Endothelial cell of umbilical vein (primary cell): ENCODE results near the gene IGF1. TPM values are rescaled to one million over a fixed set of nuclear protein-coding genes. Genes with fewer than 3 reads are reported as not detected.

Experiments used
- BruUV-seq: library from RNA; stranded (reverse); fragments of 400-500 nt; replicated peaks from 2 replicates; lab custom pipeline; 2021; lab: Mats Ljungman, UMichigan
- CTCF ChIA-PET: fragments of 300-600, 350-600 bp; sonication (Branson Sonifier 250); formaldehyde crosslinking; loops from one replicate; lab custom pipeline; 2021; ENCODE audit warnings: antibody characterized with exemption, inconsistent platforms; lab: Charles Lee
- POLR2A ChIA-PET: fragments of 300-600, 350-600 bp; sonication (Branson Sonifier 250); formaldehyde crosslinking; loops from one replicate; lab custom pipeline; 2021; ENCODE audit warnings: antibody characterized with exemption, inconsistent platforms; lab: Charles Lee
- DNase-seq: peaks from one replicate; pipeline ENCODE4 v3.0.0-alpha.2; 2011; ENCODE audit warnings: low read depth, low spot score
- FAIRE-seq: peaks from 2 replicates; lab custom pipeline; 2011; peaks lifted over from hg19 to GRCh38; lab: Jason Lieb, UNC
- H2AFZ ChIP-seq: 2 replicates; pipeline ENCODE4 v1.6.0; 2012; ENCODE audit warnings: low read depth, low read length, control low read depth, inconsistent platforms
- H3K27ac ChIP-seq: 2 replicates; pipeline ENCODE4 v1.5.1; 2011; ENCODE audit warnings: low read depth, mild to moderate bottlenecking, control low read depth, low read length, moderate library complexity; ENCODE audit not compliant: insufficient read depth
- H3K27me3 ChIP-seq, 2 experiments: 2 replicates each; pipeline versions ENCODE4 v1.6.0 to v1.6.1; 2011; ENCODE audit warnings: low read length in 2 of 2, mixed read lengths in 1 of 2; ENCODE audit not compliant: control insufficient read depth in 2 of 2, insufficient read depth in 2 of 2
- H3K36me3 ChIP-seq, 2 experiments: 2 replicates in 1 of 2; 3 replicates in 1 of 2; pipeline ENCODE4 v1.5.1; 2011; ENCODE audit warnings: low read length in 2 of 2, mild to moderate bottlenecking in 1 of 2, moderate library complexity in 1 of 2; ENCODE audit not compliant: control insufficient read depth in 2 of 2, insufficient read depth in 2 of 2; ENCODE audit errors: extremely low read depth in 1 of 2
- H3K4me1 ChIP-seq: 3 replicates; pipeline ENCODE4 v1.5.1; 2011; ENCODE audit warnings: mild to moderate bottlenecking, low read length; ENCODE audit not compliant: control insufficient read depth, insufficient read depth; ENCODE audit errors: extremely low read depth
- H3K4me2 ChIP-seq: 2 replicates; pipeline ENCODE4 v1.6.1; 2011; ENCODE audit warnings: low read length, control low read depth, mixed read lengths; ENCODE audit not compliant: insufficient read depth
- H3K4me3 ChIP-seq, 3 experiments: fragments of 200-600 bp in 1 of 3; sonication (generic), shearing (Covaris generic) in 1 of 3; replicated peaks in 1 of 3; 2 replicates each; pipeline ENCODE4 v1.5.1; 2011 to 2016; ENCODE audit warnings: control low read depth in 3 of 3, low read length in 3 of 3, mild to moderate bottlenecking in 2 of 3, inconsistent platforms in 1 of 3, low read depth in 1 of 3, moderate library complexity in 1 of 3; ENCODE audit not compliant: insufficient read depth in 1 of 3
- H3K79me2 ChIP-seq: 2 replicates; pipeline ENCODE4 v1.6.0; 2012; ENCODE audit warnings: low read length, inconsistent platforms; ENCODE audit not compliant: control insufficient read depth, insufficient read depth
- H3K9ac ChIP-seq: replicated peaks from 2 replicates; pipeline ENCODE3; 2011; ENCODE audit warnings: low read length, control low read depth; ENCODE audit not compliant: insufficient read depth; ENCODE audit errors: extremely low read depth
- H3K9me1 ChIP-seq: replicated peaks from 3 replicates; pipeline ENCODE4 v1.6.0; 2011; ENCODE audit warnings: mild to moderate bottlenecking, low read length; ENCODE audit not compliant: control insufficient read depth, insufficient read depth; ENCODE audit errors: extremely low read depth
- H3K9me3 ChIP-seq: replicated peaks from 2 replicates; pipeline ENCODE4 v1.5.1; 2012; ENCODE audit warnings: low read length, inconsistent platforms; ENCODE audit not compliant: control insufficient read depth, insufficient read depth
- H4K20me1 ChIP-seq: replicated peaks from 2 replicates; pipeline ENCODE3; 2011; ENCODE audit warnings: mild to moderate bottlenecking, low read length; ENCODE audit not compliant: control insufficient read depth, insufficient read depth; ENCODE audit errors: extremely low read depth
- CTCF ChIP-seq, 2 donors: IDR thresholded peaks; 1 replicate in 1 of 2; 2 replicates in 1 of 2; pipeline ENCODE4 v1.5.1; 2011; ENCODE audit warnings: low read length in 2 of 2, mild to moderate bottlenecking in 2 of 2, moderate library complexity in 2 of 2, control low read depth in 1 of 2, inconsistent platforms in 1 of 2, low read depth in 1 of 2; ENCODE audit not compliant: insufficient read depth in 1 of 2; ENCODE audit errors: extremely low read depth in 1 of 2
- EZH2 ChIP-seq: IDR thresholded peaks from 2 replicates; pipeline ENCODE4 v1.6.1; 2012; ENCODE audit warnings: borderline replicate concordance, low read depth, mild to moderate bottlenecking, moderate library complexity, low read length, inconsistent platforms; ENCODE audit not compliant: severe bottlenecking
- FOS ChIP-seq: IDR thresholded peaks from 2 replicates; pipeline ENCODE4 v1.6.1; 2011; ENCODE audit warnings: mild to moderate bottlenecking, low read length, moderate library complexity, borderline replicate concordance; ENCODE audit not compliant: insufficient read depth
- GATA2 ChIP-seq: IDR thresholded peaks from 2 replicates; pipeline ENCODE4 v1.7.0; 2011; ENCODE audit warnings: low read depth, mild to moderate bottlenecking, moderate library complexity, mixed read lengths, low read length; ENCODE audit not compliant: insufficient read length, insufficient read depth
- JUN ChIP-seq: IDR thresholded peaks from 2 replicates; pipeline ENCODE4 v1.6.1; 2011; ENCODE audit warnings: borderline replicate concordance, low read depth; ENCODE audit not compliant: insufficient read length, insufficient read depth
- MAX ChIP-seq: IDR thresholded peaks from 2 replicates; pipeline ENCODE4 v1.6.1; 2011; ENCODE audit not compliant: insufficient read depth, insufficient read length
- MYC ChIP-seq: IDR thresholded peaks from one replicate; pipeline ENCODE4 v1.6.1; 2011; ENCODE audit warnings: mild to moderate bottlenecking, low read depth, low read length
- POLR2A ChIP-seq: IDR thresholded peaks from 2 replicates; pipeline ENCODE4 v1.6.1; 2012; ENCODE audit warnings: low read depth, mild to moderate bottlenecking, control low read depth, low read length
- POLR2AphosphoS5 ChIP-seq: IDR thresholded peaks from 2 replicates; pipeline ENCODE4 v1.6.1; 2012; ENCODE audit warnings: low read depth, mild to moderate bottlenecking, control low read depth, low read length, moderate library complexity; ENCODE audit not compliant: insufficient read depth
- dilution Hi-C: fragments of 300-500 bp; cut with MboI; formaldehyde crosslinking; loops from one replicate; pipeline ENCODE4 v1.15.0; 2019; ENCODE audit warnings: low sequenced_read_pairs; ENCODE audit not compliant: extremely low pct_ligation_motif_present
- intact Hi-C: fragments of 100-400 bp; cut with micrococcal nuclease; formaldehyde crosslinking; loops from one replicate; pipeline ENCODE4 v1.10.0; 2022
- polyA plus RNA-seq, 4 experiments: library from polyadenylated mRNA; depleted of rRNA in 3 of 4; stranded (reverse) in 3 of 4; unstranded in 1 of 4; fragments of >200 nt; gene quantifications; 2 replicates each; pipeline versions ENCODE4 v1.2.1 to v1.2.3, GENCODE V29; 2011 to 2012; ENCODE audit warnings: missing spikeins in 1 of 4
- total RNA-seq: library from RNA; stranded (reverse); gene quantifications from 2 replicates; pipeline ENCODE4 v1.2.3, GENCODE V29; 2021

Gene IGF1
- total and polyA plus RNA-seq, 2 donors (not counting 3 experiments of a cell fraction or from before 2014, with no cell fraction given): 0.10 TPM; not detected in 1

- no peak overlapping the region for H2AFZ ChIP-seq
- dilution Hi-C loops (no loop called here), intact Hi-C loops (no loop called here)
- H3K36me3 ChIP-seq: no peaks in the 10 kb centered on the region
- no peak for TF ChIP-seq MYC
- no peak for TF ChIP-seq FOS
- TF ChIP-seq MAX: no peak
- TF ChIP-seq JUN: no peak
- no peak for TF ChIP-seq POLR2AphosphoS5
- no peak for TF ChIP-seq EZH2
- TF ChIP-seq GATA2: no peak
- TF ChIP-seq POLR2A: no peak
- TF ChIP-seq CTCF (IDR thresholded peaks at IDR 0.05; ENCODE audit: extremely low read depth in 1 of 2, insufficient read depth in 1 of 2, low read depth in 1 of 2, low read length in 2 of 2): no peak
- FAIRE-seq: no peak
- no peak overlapping the region for H3K27ac ChIP-seq
- ChIA-PET POLR2A (no interaction called here), CTCF (no interaction called here)
- no peaks in the 10 kb centered on the region for H3K79me2 ChIP-seq
- no peak overlapping the region for H3K9ac ChIP-seq
- no peak overlapping the region for H3K4me2 ChIP-seq
- no peaks in the 10 kb centered on the region for H3K27me3 ChIP-seq
- H3K4me1 ChIP-seq: no peaks in the 10 kb centered on the region
- no TSS peak for BruUV-seq
- no peak for DNase-seq
- no peaks in the 10 kb centered on the region for H3K9me1 ChIP-seq
- H4K20me1 ChIP-seq: no peaks in the 10 kb centered on the region
- H3K9me3 ChIP-seq: no peaks in the 10 kb centered on the region
- H3K4me3 ChIP-seq: no peak overlapping the region
These were observed 21.0 kb downstream of the IGF1 start for GRCh38 chr12:102459314-102459713.
